GM12878 (cell line): ENCODE results near the gene BTG1. TPM values are rescaled to one million over a fixed set of nuclear protein-coding genes. Genes with fewer than 3 reads are reported as not detected.

Experiments
- ATAC-seq: fragments of 200-7000 bp; cut with Tn5 transposase; 3 replicates; pipeline ENCODE4 v1.9.1; 2020; ENCODE audit warnings: mild to moderate bottlenecking, moderate library complexity
- BruUV-seq: library from RNA; stranded (reverse); fragments of 400-500 nt; replicated peaks from 2 replicates; lab custom pipeline; 2021; lab: Mats Ljungman, UMichigan
- CTCF ChIA-PET: fragments of 300-600 bp; sonication (Branson Sonifier 250); formaldehyde crosslinking; extraction: SDS; loops from one replicate; lab custom pipeline; 2021; ENCODE audit warnings: inconsistent platforms; lab: Yijun Ruan, JAX
- POLR2A ChIA-PET: fragments of 350-600 bp; formaldehyde crosslinking; extraction: SDS; loops from one replicate; lab custom pipeline; 2021; ENCODE audit warnings: inconsistent platforms; lab: Charles Lee
- RAD21 ChIA-PET: fragments of 300-600 bp; sonication (Branson Sonifier 250); formaldehyde crosslinking; loops from one replicate; lab custom pipeline; 2023; ENCODE audit warnings: antibody characterized with exemption; ENCODE audit not compliant: unreplicated experiment; lab: Charles Lee
- SMC1A ChIA-PET: fragments of 300-600 bp; sonication (Branson Sonifier 250); formaldehyde crosslinking; loops from one replicate; lab custom pipeline; 2023; ENCODE audit not compliant: unreplicated experiment, uncharacterized antibody; lab: Charles Lee
- DNase-seq: peaks from one replicate; pipeline ENCODE4 v3.0.0-alpha.2; 2011; ENCODE audit warnings: low read depth, low spot score
- FAIRE-seq: peaks from 3 replicates; lab custom pipeline; 2011; peaks lifted over from hg19 to GRCh38; lab: Jason Lieb, UNC
- H2AFZ ChIP-seq: 2 replicates; pipeline ENCODE4 v1.6.0; 2011; ENCODE audit warnings: low read depth, low read length, control low read depth; ENCODE audit not compliant: control insufficient read depth
- H3K27ac ChIP-seq: 2 replicates; pipeline ENCODE4 v1.5.1; 2011; ENCODE audit warnings: control low read depth; ENCODE audit not compliant: control insufficient read depth, insufficient read depth
- H3K27me3 ChIP-seq, 2 experiments: replicated peaks in 1 of 2; 2 replicates each; pipeline versions ENCODE4 v1.6.0 to v1.6.1; 2011; ENCODE audit warnings: low read length in 1 of 2; ENCODE audit not compliant: control insufficient read depth in 2 of 2, insufficient read depth in 2 of 2
- H3K36me3 ChIP-seq, 2 experiments: 2 replicates each; pipeline ENCODE4 v1.5.1; 2011; ENCODE audit warnings: low read length in 1 of 2; ENCODE audit not compliant: control insufficient read depth in 2 of 2, insufficient read depth in 2 of 2
- H3K4me1 ChIP-seq: 2 replicates; pipeline ENCODE4 v1.6.1; 2011; ENCODE audit warnings: mild to moderate bottlenecking, low read length, moderate library complexity, mixed read lengths; ENCODE audit not compliant: control insufficient read depth, insufficient read depth
- H3K4me2 ChIP-seq: 2 replicates; pipeline ENCODE4 v1.6.0; 2011; ENCODE audit warnings: control low read depth; ENCODE audit not compliant: control insufficient read depth, insufficient read depth
- H3K4me3 ChIP-seq: fragments of 200-600 bp; sonication (generic); 2 replicates; pipeline ENCODE4 v1.5.1; 2016
- H3K79me2 ChIP-seq: 2 replicates; pipeline ENCODE4 v1.6.0; 2011; ENCODE audit warnings: low read length; ENCODE audit not compliant: control insufficient read depth, insufficient read depth
- H3K9ac ChIP-seq: 2 replicates; pipeline ENCODE4 v1.8.0; 2011; ENCODE audit warnings: low read length, control low read depth, mixed read lengths; ENCODE audit not compliant: control insufficient read depth, insufficient read depth
- H3K9me3 ChIP-seq: replicated peaks from 3 replicates; pipeline ENCODE4 v1.5.1; 2011; ENCODE audit warnings: mild to moderate bottlenecking, low read length; ENCODE audit not compliant: control insufficient read depth, insufficient read depth
- H4K20me1 ChIP-seq: 2 replicates; pipeline ENCODE4 v1.6.0; 2011; ENCODE audit not compliant: control insufficient read depth, insufficient read depth
- CHD2 ChIP-seq: IDR thresholded peaks from 2 replicates; pipeline ENCODE4 v1.6.1; 2011; ENCODE audit warnings: low read depth, low read length, improper control_type of control experiment, borderline replicate concordance
- CREB1 ChIP-seq: IDR thresholded peaks from 2 replicates; pipeline ENCODE4 v1.6.1; 2012; ENCODE audit warnings: low read depth, mild to moderate bottlenecking, inconsistent platforms
- HDAC2 ChIP-seq: fragments of 200-600 bp; sonication (generic); IDR thresholded peaks from 2 replicates; pipeline ENCODE4 v1.6.1; 2017
- HDAC6 ChIP-seq: fragments of 200-600 bp; sonication (generic); IDR thresholded peaks from one replicate; pipeline ENCODE4 v1.8.0; 2017; ENCODE audit warnings: antibody characterized with exemption; ENCODE audit not compliant: unreplicated experiment
- LARP7 ChIP-seq: fragments of 450-650 bp; IDR thresholded peaks from 2 replicates; pipeline ENCODE4 v1.6.1; 2017; ENCODE audit warnings: mild to moderate bottlenecking
- MEF2B ChIP-seq: fragments of 450-650 bp; IDR thresholded peaks from 2 replicates; pipeline ENCODE4 v1.6.1; 2018; ENCODE audit warnings: mild to moderate bottlenecking, moderate library complexity; ENCODE audit not compliant: partially characterized antibody, poor library complexity, severe bottlenecking
- MXI1 ChIP-seq: fragments of 150-350 bp; IDR thresholded peaks from 2 replicates; pipeline ENCODE4 v1.6.1; 2011; ENCODE audit warnings: low read depth, mild to moderate bottlenecking, inconsistent platforms, low read length, improper control_type of control experiment
- NKRF ChIP-seq: fragments of 450-650 bp; conservative IDR thresholded peaks from 2 replicates; pipeline ENCODE4 v1.6.1; 2017; ENCODE audit warnings: mild to moderate bottlenecking, moderate library complexity
- PBX3 ChIP-seq: IDR thresholded peaks from 2 replicates; pipeline ENCODE4 v1.6.1; 2011; ENCODE audit warnings: mild to moderate bottlenecking, low read depth, low read length, moderate library complexity; ENCODE audit not compliant: insufficient replicate concordance
- RAD51 ChIP-seq: fragments of 450-650 bp; IDR thresholded peaks from 2 replicates; pipeline ENCODE4 v1.6.1; 2016; ENCODE audit warnings: moderate library complexity, mild to moderate bottlenecking, inconsistent platforms
- ZBTB33 ChIP-seq: fragments of 450-650 bp; IDR thresholded peaks from 2 replicates; pipeline ENCODE4 v1.6.1; 2017; ENCODE audit warnings: mild to moderate bottlenecking
- ZNF24 ChIP-seq: fragments of 450-650 bp; IDR thresholded peaks from 2 replicates; pipeline ENCODE4 v1.6.1; 2017; ENCODE audit warnings: antibody characterized with exemption, mild to moderate bottlenecking
- WGBS: methylation state at CpG from one replicate; pipeline ENCODE4 v1.1.6; 2016; ENCODE audit warnings: low lambda C conversion rate; ENCODE audit not compliant: insufficient replicate concordance, insufficient coverage; ENCODE audit errors: missing lambda C conversion rate; 5-methylcytosine and 5-hydroxymethylcytosine counted together
- in situ Hi-C: fragments of 300-500 bp; cut with MboI; formaldehyde crosslinking; loops from 9 replicates; pipeline ENCODE4 v1.14.3; 2018; ENCODE audit warnings: mixed read lengths
- intact Hi-C: fragments of 100-400 bp; cut with micrococcal nuclease; formaldehyde crosslinking; loops from one replicate; pipeline ENCODE4 v1.14.2; 2022; ENCODE audit not compliant: unreplicated experiment
- polyA plus RNA-seq, 11 experiments: library from polyadenylated mRNA; depleted of rRNA in 4 of 11; unstranded in 6 of 11; stranded (reverse) in 5 of 11; fragments of >200 nt; fragmentation: Nextera tagmentation in 4 of 11; fragmentation: Illumina TruSeq in 1 of 11; extraction: Ambion mirVana in 4 of 11; extraction: Trizol in 1 of 11; gene quantifications; 1 replicate in 1 of 11; 2 replicates in 10 of 11; pipeline versions ENCODE4 v1.2.1 to v1.2.3, GENCODE V29; 2011 to 2016; ENCODE audit warnings: inconsistent platforms in 2 of 11, missing spikeins in 2 of 11, low read depth in 1 of 11
- total RNA-seq, 4 experiments: library from RNA; depleted of rRNA in 3 of 4; stranded (reverse); fragments of >200 nt in 3 of 4; fragmentation: Illumina TruSeq in 1 of 4; extraction: Trizol in 1 of 4; gene quantifications; 2 replicates each; pipeline versions ENCODE4 v1.2.1 to v1.2.3, GENCODE V29; 2013 to 2021

The BTG1 gene
- total and polyA plus RNA-seq, 10 of the 15 experiments (the other 5 are each of a cell fraction or from before 2014, with no cell fraction given), result 23.7 to 194 (median 56.4) TPM

DNA sequence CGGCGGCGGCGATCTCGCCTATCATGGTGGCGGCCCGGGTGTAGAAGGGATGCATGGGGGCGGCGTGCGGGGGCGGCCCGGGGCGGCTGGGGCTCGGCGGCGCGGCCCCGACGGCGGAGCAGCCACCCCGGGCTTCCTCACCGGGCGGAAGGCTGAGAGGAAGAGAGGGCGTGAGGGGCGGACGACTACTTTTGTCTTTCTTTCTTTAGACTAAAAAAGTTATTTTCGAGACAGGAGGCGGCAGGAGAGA lies 240 bp downstream of the BTG1 start (continued):
- TF ChIP-seq ZNF24, result peak; percentile 54
- TF ChIP-seq LARP7, result peak; percentile 47; the same call in 1 of the 2 replicates
- peak; percentile 78; the same call in 1 of the 2 replicates for TF ChIP-seq NKRF
- TF ChIP-seq HDAC6, result no peak

- Histone ChIP-seq H3K79me2 (peaks cover 87% of the 10 kb centered on the region), H3K9ac (peak overlapping the region; percentile 96), H2AFZ (no peak overlapping the region), H4K20me1 (0 out of 2 replicates have a peak, but pooled peaks cover 2% of the 10 kb centered on the region), H3K4me1 (peaks cover 8% of the 10 kb centered on the region), H3K27me3 (no peaks in the 10 kb centered on the region), H3K4me3 (peak overlapping the region; percentile 89), H3K4me2 (peak overlapping the region; percentile 6), H3K27ac (peak overlapping the region; percentile 85), H3K9me3 (no peaks in the 10 kb centered on the region), H3K36me3 (peaks cover 0 to 11% of the 10 kb centered on the region in 2 experiments; a peak in 2 of 4 replicates)
- ChIA-PET RAD21 (interaction anchor here (0.6 to 9.9 kb wide), 59 partner anchors 11 to 504 kb away, joined by 3 to 167 read pairs (median 8); no protein-coding TSS in a partner anchor), CTCF (interaction anchor here (0.8 to 4.6 kb wide), 26 partner anchors 8 to 425 kb away, joined by 3 to 29 read pairs (median 4); no protein-coding TSS in a partner anchor), SMC1A (interaction anchor here (0.6 to 7.5 kb wide), 50 partner anchors 10 to 763 kb away, joined by 3 to 98 read pairs (median 4); no protein-coding TSS in a partner anchor), POLR2A (interaction anchor here (0.7 to 10.9 kb wide), 32 partner anchors 11 to 420 kb away, joined by 3 to 222 read pairs (median 4); no protein-coding TSS in a partner anchor)
- no TSS peak for BruUV-seq
- DNase-seq (no peak), ATAC-seq (peak; percentile 1), FAIRE-seq (no peak)
- under 1% methylated on average over 69 of the region's 69 CpGs for WGBS
- intact Hi-C loops (loop anchor here (1.0 to 5.0 kb wide), 7 partner anchors 218 to 568 kb away; no protein-coding TSS in a partner anchor), in situ Hi-C loops (loop anchor here (5.0 to 25.0 kb wide), 3 partner anchors 257 to 558 kb away; no protein-coding TSS in a partner anchor)
- no peak for TF ChIP-seq ZBTB33
- TF ChIP-seq MXI1, result no peak
- TF ChIP-seq CHD2, result no peak
- TF ChIP-seq HDAC2, result no peak
- 0 out of 2 replicates have a peak, but pooled peaks have one; percentile 4 for TF ChIP-seq CREB1
- TF ChIP-seq NKRF, result no peak
- peak; percentile 55 for TF ChIP-seq PBX3
- TF ChIP-seq MEF2B, result no peak
- no peak for TF ChIP-seq RAD51
Observed at GRCh38 chr12:92144631-92145480, 790 bp downstream of the BTG1 start.
